IMR-90 (cell line): ENCODE results near the gene TMEM121B. TPM values are rescaled to one million over a fixed set of nuclear protein-coding genes. Genes with fewer than 3 reads are reported as not detected.

Experiments used
- ATAC-seq: fragments of 200-7000 bp; cut with Tn5 transposase; 2 replicates; pipeline ENCODE4 v1.9.1; 2020; ENCODE audit warnings: low read depth, mild to moderate bottlenecking, moderate library complexity
- BruUV-seq: library from RNA; stranded (reverse); fragments of 400-500 nt; replicated peaks from 2 replicates; lab custom pipeline; 2021; lab: Mats Ljungman, UMichigan
- CTCF ChIA-PET: fragments of 300-600 bp; formaldehyde crosslinking; extraction: SDS; loops from one replicate; lab custom pipeline; 2021; ENCODE audit warnings: antibody characterized with exemption; lab: Yijun Ruan, JAX
- POLR2A ChIA-PET: fragments of 300-600 bp; sonication (Branson Sonifier 250); formaldehyde crosslinking; loops from one replicate; lab custom pipeline; 2022; ENCODE audit warnings: antibody characterized with exemption; ENCODE audit not compliant: unreplicated experiment; lab: Charles Lee
- DNase-seq: peaks from one replicate; pipeline ENCODE4 v3.0.0; 2013
- H2AFZ ChIP-seq: replicated peaks from 2 replicates; pipeline ENCODE3; 2013; ENCODE audit warnings: low read length, mild to moderate bottlenecking; ENCODE audit not compliant: poor library complexity
- H2AK5ac ChIP-seq: 2 replicates; pipeline ENCODE4 v1.6.1; 2013; ENCODE audit warnings: low read depth, low read length, inconsistent platforms
- H2AK9ac ChIP-seq: replicated peaks from 2 replicates; pipeline ENCODE3; 2013; ENCODE audit warnings: mild to moderate bottlenecking, low read depth, low read length, moderate library complexity; ENCODE audit not compliant: poor library complexity
- H2BK120ac ChIP-seq: 2 replicates; pipeline ENCODE4 v1.6.1; 2013; ENCODE audit warnings: low read depth, low read length, inconsistent platforms
- H2BK15ac ChIP-seq: 3 replicates; pipeline ENCODE4 v1.6.1; 2013; ENCODE audit warnings: low read depth, low read length, inconsistent platforms
- H2BK20ac ChIP-seq: 2 replicates; pipeline ENCODE4 v1.6.1; 2013; ENCODE audit warnings: low read depth, mild to moderate bottlenecking, inconsistent platforms, low read length, moderate library complexity
- H2BK5ac ChIP-seq: 2 replicates; pipeline ENCODE4 v1.6.1; 2013; ENCODE audit warnings: mild to moderate bottlenecking, low read depth, low read length, inconsistent platforms; ENCODE audit not compliant: poor library complexity, severe bottlenecking
- H3K14ac ChIP-seq: replicated peaks from 2 replicates; pipeline ENCODE4 v1.6.1; 2013; ENCODE audit warnings: low read depth, low read length, inconsistent platforms
- H3K18ac ChIP-seq: 2 replicates; pipeline ENCODE4 v1.6.1; 2013; ENCODE audit warnings: low read depth, low read length, control low read depth
- H3K23ac ChIP-seq: 2 replicates; pipeline ENCODE4 v1.6.1; 2013; ENCODE audit warnings: low read depth, low read length, inconsistent platforms
- H3K27ac ChIP-seq: 2 replicates; pipeline ENCODE4 v1.5.1; 2013; ENCODE audit warnings: mild to moderate bottlenecking, control low read depth, low read length; ENCODE audit not compliant: insufficient read depth
- H3K27me3 ChIP-seq: 2 replicates; pipeline ENCODE4 v1.6.1; 2013; ENCODE audit warnings: low read length; ENCODE audit not compliant: control insufficient read depth, insufficient read depth
- H3K36me3 ChIP-seq: 2 replicates; pipeline ENCODE4 v1.6.1; 2013; ENCODE audit warnings: low read length, mixed read lengths; ENCODE audit not compliant: control insufficient read depth, insufficient read depth
- H3K4ac ChIP-seq: 2 replicates; pipeline ENCODE4 v1.6.1; 2013; ENCODE audit warnings: low read depth, low read length, inconsistent platforms
- H3K4me1 ChIP-seq: 2 replicates; pipeline ENCODE4 v1.6.1; 2013; ENCODE audit warnings: low read length, mixed read lengths; ENCODE audit not compliant: control insufficient read depth, insufficient read depth
- H3K4me2 ChIP-seq: 2 replicates; pipeline ENCODE4 v1.6.1; 2013; ENCODE audit warnings: low read depth, mild to moderate bottlenecking, control low read depth, low read length, moderate library complexity
- H3K4me3 ChIP-seq: 2 replicates; pipeline ENCODE4 v1.5.1; 2013; ENCODE audit warnings: low read depth, mild to moderate bottlenecking, control low read depth, low read length, moderate library complexity; ENCODE audit not compliant: insufficient read depth
- H3K56ac ChIP-seq: 2 replicates; pipeline ENCODE4 v1.6.1; 2013; ENCODE audit warnings: low read length, inconsistent platforms; ENCODE audit not compliant: insufficient read depth; ENCODE audit errors: extremely low read depth
- H3K79me1 ChIP-seq, 2 experiments: 2 replicates each; pipeline ENCODE4 v1.6.1; 2013; ENCODE audit warnings: low read length in 2 of 2, inconsistent platforms in 1 of 2, low read depth in 1 of 2
- H3K9ac ChIP-seq: 2 replicates; pipeline ENCODE4 v1.6.1; 2013; ENCODE audit warnings: low read depth, low read length, control low read depth
- H3K9me1 ChIP-seq: 2 replicates; pipeline ENCODE4 v1.6.1; 2013; ENCODE audit warnings: low read length, inconsistent platforms; ENCODE audit not compliant: insufficient read depth
- H3K9me3 ChIP-seq: 2 replicates; pipeline ENCODE4 v1.6.1; 2013; ENCODE audit warnings: low read length; ENCODE audit not compliant: control insufficient read depth, insufficient read depth
- H4K20me1 ChIP-seq: 2 replicates; pipeline ENCODE4 v1.6.1; 2013; ENCODE audit warnings: low read length, inconsistent platforms; ENCODE audit not compliant: insufficient read depth
- H4K5ac ChIP-seq: 2 replicates; pipeline ENCODE4 v1.6.1; 2013; ENCODE audit warnings: mild to moderate bottlenecking, low read depth, low read length, control low read depth
- H4K8ac ChIP-seq, 2 experiments: 2 replicates each; pipeline ENCODE4 v1.6.1; 2013; ENCODE audit warnings: low read depth in 2 of 2, low read length in 2 of 2, control low read depth in 1 of 2, inconsistent platforms in 1 of 2
- H4K91ac ChIP-seq: 2 replicates; pipeline ENCODE4 v1.6.1; 2013; ENCODE audit warnings: low read depth, low read length, inconsistent platforms; ENCODE audit not compliant: insufficient read depth
- MAZ ChIP-seq: IDR thresholded peaks from 2 replicates; pipeline ENCODE4 v1.6.1; 2012; ENCODE audit warnings: low read depth, mild to moderate bottlenecking, low read length, improper control_type of control experiment, moderate library complexity, borderline replicate concordance
- POLR2A ChIP-seq: IDR thresholded peaks from 2 replicates; pipeline ENCODE4 v1.6.1; 2012; ENCODE audit warnings: mild to moderate bottlenecking, low read depth, low read length
- WGBS, 2 experiments: methylation state at CpG; one replicate each; pipeline versions ENCODE4 v1.1.5 to v1.1.7; 2013; ENCODE audit warnings: missing lambda C conversion rate in 2 of 2; ENCODE audit not compliant: insufficient read length in 1 of 2; ENCODE audit errors: extremely low coverage in 2 of 2; 5-methylcytosine and 5-hydroxymethylcytosine counted together
- dilution Hi-C: fragments of 300-500 bp; cut with HindIII; formaldehyde crosslinking; loops from one replicate; pipeline ENCODE4 v1.14.3; 2018; ENCODE audit warnings: low sequenced_read_pairs; ENCODE audit not compliant: unreplicated experiment
- in situ Hi-C: fragments of 300-500 bp; cut with MboI; formaldehyde crosslinking; loops from 3 replicates; pipeline ENCODE4 v1.14.3; 2019; ENCODE audit warnings: low sequenced_read_pairs, inconsistent platforms, mixed read lengths
- intact Hi-C: fragments of 100-400 bp; cut with micrococcal nuclease; formaldehyde crosslinking; loops from 2 replicates; pipeline ENCODE4 v1.10.0; 2022
- polyA plus RNA-seq, 3 experiments: library from polyadenylated mRNA; depleted of rRNA; stranded (reverse); fragments of >200 nt; gene quantifications; 2 replicates each; pipeline ENCODE4 v1.2.3, GENCODE V29; 2012; ENCODE audit warnings: low replicate concordance in 1 of 3
- total RNA-seq: library from RNA; depleted of rRNA; stranded (reverse); fragments of >200 nt; gene quantifications from 2 replicates; pipeline ENCODE4 v1.2.3, GENCODE V29; 2012

TMEM121B gene
- total and polyA plus RNA-seq, 2 of the 4 experiments (the other 2 are of a cell fraction): under 0.01 to 0.29 TPM

- H4K5ac ChIP-seq: no peak overlapping the region
- H4K8ac ChIP-seq: no peak overlapping the region
- no peak overlapping the region for H2BK5ac ChIP-seq
- no peak overlapping the region for H3K4ac ChIP-seq
- no peak overlapping the region for H2AK9ac ChIP-seq
- WGBS, 2 experiments: no CpG with 5 or more reads among the region's 8 CpGs
- ChIA-PET CTCF (no interaction called here), POLR2A (interaction anchor here (0.6 kb wide), 1 partner anchor 601 kb away, joined by 3 read pairs; no protein-coding TSS in a partner anchor)
- peaks cover 36% of the 10 kb centered on the region for H3K36me3 ChIP-seq
- no peaks in the 10 kb centered on the region for H3K4me1 ChIP-seq
- H4K91ac ChIP-seq: no peak overlapping the region
- H3K14ac ChIP-seq: no peak overlapping the region
- in situ Hi-C loops (no loop called here), intact Hi-C loops (no loop called here), dilution Hi-C loops (no loop called here)
- H3K18ac ChIP-seq: no peak overlapping the region
- H2BK15ac ChIP-seq: no peak overlapping the region
- no peak overlapping the region for H2AFZ ChIP-seq
- H3K9me1 ChIP-seq: 0 out of 2 replicates have a peak, but pooled peaks cover 5% of the 10 kb centered on the region
- no peak overlapping the region for H3K23ac ChIP-seq
- H3K79me1 ChIP-seq: peaks cover 4 to 20% of the 10 kb centered on the region in 2 experiments; a peak in 3 of 4 replicates
- H3K27ac ChIP-seq: no peak overlapping the region
- TF ChIP-seq MAZ: no peak
- TF ChIP-seq POLR2A: no peak
- no peak overlapping the region for H3K4me3 ChIP-seq
- peaks cover 16% of the 10 kb centered on the region; the same call in 1 of the 2 replicates for H4K20me1 ChIP-seq
- no peak for DNase-seq
- no peaks in the 10 kb centered on the region for H3K9me3 ChIP-seq
- H2BK20ac ChIP-seq: no peak overlapping the region
- BruUV-seq: no TSS peak
- H3K4me2 ChIP-seq: no peak overlapping the region
- H3K27me3 ChIP-seq: no peaks in the 10 kb centered on the region
- ATAC-seq: no peak
- H3K56ac ChIP-seq: no peak overlapping the region
- no peak overlapping the region for H2BK120ac ChIP-seq
- no peak overlapping the region for H2AK5ac ChIP-seq
- H3K9ac ChIP-seq: no peak overlapping the region
Measured at GRCh38 chr22:17145021-17145680, 24.0 kb upstream of the TMEM121B start.
